Left renal pelvis (tissue), 4 donors: ENCODE measurements around the gene RNASE13. TPM values are rescaled to one million over a fixed set of nuclear protein-coding genes. Genes with fewer than 3 reads are reported as not detected.
"Not testable (repeated sequence)": the region's sequence is repeated elsewhere in the genome, so short reads cannot be mapped to it uniquely, and the experiment has no call there.

Source experiments
- DNase-seq, 4 donors: peaks; one replicate each; pipeline ENCODE4 v3.0.0-alpha.2; 2013; ENCODE audit warnings: low read depth in 4 of 4, low spot score in 3 of 4
- polyA plus RNA-seq, 4 donors: library from polyadenylated mRNA; unstranded; fragments of 120-200 nt; gene quantifications; one replicate each; pipeline ENCODE4 v1.2.1, GENCODE V29; 2013; ENCODE audit not compliant: insufficient read length in 4 of 4

Gene RNASE13
- polyA plus RNA-seq, 4 donors = 0.44 to 0.95 (median 0.52) TPM; not detected in 1

GRCh38 chr14:21043387-21043973, 8.9 kb upstream of the RNASE13 start:
- DNase-seq = no peak

- no peak for DNase-seq
Observed at GRCh38 chr14:21042918-21043317, 8.3 kb upstream of the RNASE13 start.

- no peak for DNase-seq
Observed at GRCh38 chr14:21041676-21042433, 7.2 kb upstream of the RNASE13 start, which contains the start of gene RNASE7. TSS of gene RNASE7 (plus strand) at chr14:21042362. CDS start at chr14:21042993, 631 bp downstream.

GRCh38 chr14:21040941-21041340, 6.3 kb upstream of the RNASE13 start:
- not testable (repeated sequence) for DNase-seq

GRCh38 chr14:21040370-21040925, 5.8 kb upstream of the RNASE13 start:
- no peak for DNase-seq

GRCh38 chr14:21039585-21040369, 5.2 kb upstream of the RNASE13 start:
- DNase-seq = peak in 3 of 4 donors; percentile 49 to 71 (median 54)

- DNase-seq = peak in 1 of 4 donors; percentile 45
Observed at GRCh38 chr14:21038441-21039422, 4.1 kb upstream of the RNASE13 start.

- no peak for DNase-seq
Observed at GRCh38 chr14:21037156-21037555, 2.5 kb upstream of the RNASE13 start.

- DNase-seq = no peak
Observed at GRCh38 chr14:21036751-21037150, 2.1 kb upstream of the RNASE13 start.

GRCh38 chr14:21033133-21033698, 1.4 kb downstream of the RNASE13 start:
- DNase-seq = no peak

- DNase-seq = no peak
Observed at GRCh38 chr14:21032326-21033132, 2.1 kb downstream of the RNASE13 start.

GRCh38 chr14:21030531-21030930, 4.1 kb downstream of the RNASE13 start:
- no peak for DNase-seq

- no peak for DNase-seq
Observed at GRCh38 chr14:21029917-21030316, 4.7 kb downstream of the RNASE13 start, which contains the start of gene TPPP2. TSS of gene TPPP2 (plus strand) at chr14:21030217. CDS start at chr14:21030582, 365 bp downstream.

- no peak for DNase-seq
Observed at GRCh38 chr14:21026988-21027315, 7.7 kb downstream of the RNASE13 start.

GRCh38 chr14:21026274-21026987, 8.2 kb downstream of the RNASE13 start:
- DNase-seq = no peak

- DNase-seq = peak in 3 of 4 donors; percentile 39 to 52 (median 44)
Observed at GRCh38 chr14:21025371-21026273, 9.0 kb downstream of the RNASE13 start.
